HG03025 (cell line): ENCODE results near the gene ROPN1B.
"Not testable (repeated sequence)": the region's sequence is repeated elsewhere in the genome, so short reads cannot be mapped to it uniquely, and the experiment has no call there.

ENCODE experiments used
- ATAC-seq: cut with Tn5 transposase; IDR thresholded peaks from one replicate; pipeline ENCODE4 v1.9.1; 2021; ENCODE audit warnings: mild to moderate bottlenecking, moderate library complexity; ENCODE audit not compliant: unreplicated experiment, low FRiP score

Gene ROPN1B

GRCh38 chr3:125957674-125958510 is 11.1 kb upstream of the ROPN1B start:
- ATAC-seq: no peak

- no peak for ATAC-seq
Observed at GRCh38 chr3:125958511-125959316, 10.3 kb upstream of the ROPN1B start.

- ATAC-seq: no peak
Observed at GRCh38 chr3:125959317-125960065, 9.5 kb upstream of the ROPN1B start.

- ATAC-seq: no peak
Observed at GRCh38 chr3:125960066-125960424, 8.9 kb upstream of the ROPN1B start.

- ATAC-seq: no peak
Observed at GRCh38 chr3:125960456-125961288, 8.3 kb upstream of the ROPN1B start.

GRCh38 chr3:125961289-125961589 is 7.7 kb upstream of the ROPN1B start:
- ATAC-seq: no peak

- not testable (repeated sequence) for ATAC-seq
Observed at GRCh38 chr3:125963834-125964233, 5.1 kb upstream of the ROPN1B start.

- no peak for ATAC-seq
Observed at GRCh38 chr3:125965505-125965904, 3.5 kb upstream of the ROPN1B start.

GRCh38 chr3:125967156-125967555 is 1.8 kb upstream of the ROPN1B start:
- ATAC-seq: no peak

GRCh38 chr3:125968121-125968520 is 857 bp upstream of the ROPN1B start:
- ATAC-seq: not testable (repeated sequence)

GRCh38 chr3:125971997-125972944 is 3.3 kb downstream of the ROPN1B start:
- peak; percentile 57 for ATAC-seq

- not testable (repeated sequence) for ATAC-seq
Observed at GRCh38 chr3:125975245-125976002, 6.4 kb downstream of the ROPN1B start.

GRCh38 chr3:125976003-125976390 is 7.0 kb downstream of the ROPN1B start:
- ATAC-seq: not testable (repeated sequence)

- not testable (repeated sequence) for ATAC-seq
Observed at GRCh38 chr3:125977104-125977503, 8.1 kb downstream of the ROPN1B start.

GRCh38 chr3:125984951-125985350 is 16.0 kb downstream of the ROPN1B start:
- not testable (repeated sequence) for ATAC-seq

- ATAC-seq: peak; percentile 86
Observed at GRCh38 chr3:125990253-125990970, 21.4 kb downstream of the ROPN1B start.

GRCh38 chr3:125996751-125997150 is 27.8 kb downstream of the ROPN1B start:
- ATAC-seq: not testable (repeated sequence)

- no peak for ATAC-seq
Observed at GRCh38 chr3:126002189-126002588, 33.2 kb downstream of the ROPN1B start.
